Endodermal cell (in vitro differentiated cells): ENCODE measurements around the gene APAF1. TPM values are rescaled to one million over a fixed set of nuclear protein-coding genes. Genes with fewer than 3 reads are reported as not detected.
"Not testable (repeated sequence)": the region's sequence is repeated elsewhere in the genome, so short reads cannot be mapped to it uniquely, and the experiment has no call there.

ENCODE experiments used
- DNase-seq: peaks from one replicate; pipeline ENCODE4 v3.0.0-alpha.2; 2017
- H3K27ac ChIP-seq: 2 replicates; pipeline ENCODE4 v1.5.1; 2013; ENCODE audit warnings: mild to moderate bottlenecking, low read depth, low read length, moderate library complexity
- H3K27me3 ChIP-seq: 2 replicates; pipeline ENCODE4 v1.6.1; 2013; ENCODE audit warnings: mild to moderate bottlenecking, low read length, moderate library complexity; ENCODE audit not compliant: insufficient read depth, control insufficient read depth, poor library complexity, severe bottlenecking
- H3K36me3 ChIP-seq: 2 replicates; pipeline ENCODE4 v1.7.0; 2013; ENCODE audit warnings: mild to moderate bottlenecking, low read length, moderate library complexity; ENCODE audit not compliant: control insufficient read depth, insufficient read depth
- H3K4me1 ChIP-seq: one replicate; pipeline ENCODE4 v1.7.0; 2013; ENCODE audit warnings: low read length; ENCODE audit not compliant: control insufficient read depth, insufficient read depth
- H3K4me3 ChIP-seq: 2 replicates; pipeline ENCODE4 v1.5.1; 2013; ENCODE audit warnings: mild to moderate bottlenecking, low read length, moderate library complexity
- H3K9ac ChIP-seq: 2 replicates; pipeline ENCODE4 v1.6.1; 2013; ENCODE audit warnings: mild to moderate bottlenecking, low read length, moderate library complexity; ENCODE audit not compliant: poor library complexity, severe bottlenecking; ENCODE audit errors: extremely low read depth
- H3K9me3 ChIP-seq: 2 replicates; pipeline ENCODE4 v1.6.1; 2013; ENCODE audit warnings: mild to moderate bottlenecking, low read length, moderate library complexity; ENCODE audit not compliant: control insufficient read depth
- H3K27ac Mint-ChIP-seq: 2 replicates; pipeline ENCODE4 v1.8.0; 2020; ENCODE audit warnings: mixed read lengths
- H3K27me3 Mint-ChIP-seq: 2 replicates; pipeline ENCODE4 v1.8.0; 2021; ENCODE audit warnings: mild to moderate bottlenecking, mixed read lengths; ENCODE audit not compliant: insufficient read depth
- H3K36me3 Mint-ChIP-seq: 2 replicates; pipeline ENCODE4 v1.8.0; 2020; ENCODE audit warnings: low read depth, mixed read lengths
- H3K4me1 Mint-ChIP-seq: 2 replicates; pipeline ENCODE4 v1.8.0; 2020; ENCODE audit warnings: mixed read lengths
- H3K4me3 Mint-ChIP-seq: 2 replicates; pipeline ENCODE4 v1.8.0; 2020; ENCODE audit warnings: mild to moderate bottlenecking, moderate library complexity, mixed read lengths
- H3K9me3 Mint-ChIP-seq: 2 replicates; pipeline ENCODE4 v1.8.0; 2020; ENCODE audit warnings: mild to moderate bottlenecking, mixed read lengths
- CTCF ChIP-seq: fragments of 200-600 bp; sonication (generic); conservative IDR thresholded peaks from 2 replicates; pipeline ENCODE4 v1.5.0; 2021; ENCODE audit warnings: antibody characterized with exemption, mild to moderate bottlenecking
- WGBS, 2 experiments: methylation state at CpG; one replicate each; pipeline versions ENCODE4 v1.1.5 to v1.1.7; 2013; ENCODE audit warnings: missing lambda C conversion rate in 2 of 2, mixed read lengths in 1 of 2; ENCODE audit not compliant: insufficient coverage in 1 of 2, insufficient read length in 1 of 2; 5-methylcytosine and 5-hydroxymethylcytosine counted together
- total RNA-seq, 2 donors: library from RNA; stranded (reverse); fragmentation: NEBNext Ultra II Directional in 1 of 2; extraction: Animal tissue kit (Norgen Biotek cat#: 25700) in 1 of 2; gene quantifications; 2 replicates in 1 of 2; 3 replicates in 1 of 2; pipeline ENCODE4 v1.2.1, GENCODE V29; 2021

Gene APAF1
- total RNA-seq, 2 donors from 2014 or later, result 23.8 to 32.4 TPM

- Mint-ChIP-seq H3K4me3 (no peak overlapping the region), H3K27ac (no peak overlapping the region), H3K9me3 (no peaks in the 10 kb centered on the region), H3K27me3 (no peaks in the 10 kb centered on the region), H3K4me1 (no peaks in the 10 kb centered on the region), H3K36me3 (peaks cover 4% of the 10 kb centered on the region)
- Histone ChIP-seq H3K36me3 (peaks cover 8% of the 10 kb centered on the region), H3K27me3 (no peaks in the 10 kb centered on the region), H3K27ac (no peak overlapping the region), H3K4me1 (no peaks in the 10 kb centered on the region), H3K9ac (no peak overlapping the region), H3K9me3 (no peaks in the 10 kb centered on the region), H3K4me3 (no peak overlapping the region)
- TF ChIP-seq CTCF, result no peak
- no peak for DNase-seq
- WGBS, 2 experiments, result 86 to 92% methylated on average over 2 of the region's 2 CpGs
These were observed 7.1 kb upstream of the APAF1 start for GRCh38 chr12:98638009-98638408.

GRCh38 chr12:98639491-98639890 lies 5.6 kb upstream of the APAF1 start:
- no peaks in the 10 kb centered on the region for H3K27me3 Mint-ChIP-seq
- DNase-seq, result no peak
- no peaks in the 10 kb centered on the region for H3K9me3 Mint-ChIP-seq
- H3K27ac ChIP-seq, result no peak overlapping the region
- H3K4me1 Mint-ChIP-seq, result no peaks in the 10 kb centered on the region
- H3K4me3 ChIP-seq, result no peak overlapping the region
- WGBS, 2 experiments, result 89 to 100% methylated on average over 1 to 3 of the region's 3 CpGs
- H3K4me3 Mint-ChIP-seq, result no peak overlapping the region
- no peaks in the 10 kb centered on the region for H3K36me3 Mint-ChIP-seq
- TF ChIP-seq CTCF, result no peak
- H3K27me3 ChIP-seq, result no peaks in the 10 kb centered on the region
- H3K9me3 ChIP-seq, result no peaks in the 10 kb centered on the region
- no peaks in the 10 kb centered on the region for H3K4me1 ChIP-seq
- no peak overlapping the region for H3K9ac ChIP-seq
- H3K27ac Mint-ChIP-seq, result no peak overlapping the region
- no peaks in the 10 kb centered on the region for H3K36me3 ChIP-seq

- not testable (repeated sequence) for H3K36me3 ChIP-seq, H3K27ac Mint-ChIP-seq, H3K4me1 Mint-ChIP-seq, H3K9me3 ChIP-seq, H3K27ac ChIP-seq, DNase-seq, H3K9me3 Mint-ChIP-seq, H3K27me3 ChIP-seq, H3K9ac ChIP-seq, H3K4me1 ChIP-seq, H3K36me3 Mint-ChIP-seq, H3K27me3 Mint-ChIP-seq
- H3K4me3 ChIP-seq, result peak overlapping the region; percentile 100
- H3K4me3 Mint-ChIP-seq, result peak overlapping the region; percentile 90
- WGBS, 2 experiments, result 99% methylated on average over 5 of the region's 5 CpGs; no CpG with 5 or more reads in 1 of the 2 experiments
These were observed 2.3 kb upstream of the APAF1 start for GRCh38 chr12:98642801-98643200.

GRCh38 chr12:98644433-98644711 lies 718 bp upstream of the APAF1 start:
- WGBS, 2 experiments, result 0% methylated on average over 20 of the region's 20 CpGs; no CpG with 5 or more reads in 1 of the 2 experiments
- no peaks in the 10 kb centered on the region for H3K27me3 Mint-ChIP-seq

More at GRCh38 chr12:98644433-98644711, 718 bp upstream of the APAF1 start:
- H3K27ac ChIP-seq, result peak overlapping the region; percentile 92
- peaks cover 18% of the 10 kb centered on the region for H3K36me3 ChIP-seq
- no peaks in the 10 kb centered on the region for H3K4me1 ChIP-seq
- H3K9me3 Mint-ChIP-seq, result no peaks in the 10 kb centered on the region
- H3K27me3 ChIP-seq, result no peaks in the 10 kb centered on the region
- H3K9ac ChIP-seq, result peak overlapping the region; percentile 64
- peak overlapping the region; percentile 94 for H3K27ac Mint-ChIP-seq
- peak overlapping the region; percentile 90 for H3K4me3 Mint-ChIP-seq
- no peaks in the 10 kb centered on the region for H3K9me3 ChIP-seq
- TF ChIP-seq CTCF, result peak; percentile 25
- peak overlapping the region; percentile 100 for H3K4me3 ChIP-seq
- peaks cover 6% of the 10 kb centered on the region for H3K36me3 Mint-ChIP-seq
- peaks cover 9% of the 10 kb centered on the region for H3K4me1 Mint-ChIP-seq
- peak; percentile 93 for DNase-seq
